GM18517 (cell line): ENCODE measurements around the gene SLC25A42.
"Not testable (repeated sequence)": the region's sequence is repeated elsewhere in the genome, so short reads cannot be mapped to it uniquely, and the experiment has no call there.

Experiments used
- ATAC-seq: cut with Tn5 transposase; IDR thresholded peaks from one replicate; pipeline ENCODE4 v1.9.1; 2021; ENCODE audit warnings: mild to moderate bottlenecking, moderate library complexity; ENCODE audit not compliant: unreplicated experiment

Gene SLC25A42, protein sequence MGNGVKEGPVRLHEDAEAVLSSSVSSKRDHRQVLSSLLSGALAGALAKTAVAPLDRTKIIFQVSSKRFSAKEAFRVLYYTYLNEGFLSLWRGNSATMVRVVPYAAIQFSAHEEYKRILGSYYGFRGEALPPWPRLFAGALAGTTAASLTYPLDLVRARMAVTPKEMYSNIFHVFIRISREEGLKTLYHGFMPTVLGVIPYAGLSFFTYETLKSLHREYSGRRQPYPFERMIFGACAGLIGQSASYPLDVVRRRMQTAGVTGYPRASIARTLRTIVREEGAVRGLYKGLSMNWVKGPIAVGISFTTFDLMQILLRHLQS

DNA sequence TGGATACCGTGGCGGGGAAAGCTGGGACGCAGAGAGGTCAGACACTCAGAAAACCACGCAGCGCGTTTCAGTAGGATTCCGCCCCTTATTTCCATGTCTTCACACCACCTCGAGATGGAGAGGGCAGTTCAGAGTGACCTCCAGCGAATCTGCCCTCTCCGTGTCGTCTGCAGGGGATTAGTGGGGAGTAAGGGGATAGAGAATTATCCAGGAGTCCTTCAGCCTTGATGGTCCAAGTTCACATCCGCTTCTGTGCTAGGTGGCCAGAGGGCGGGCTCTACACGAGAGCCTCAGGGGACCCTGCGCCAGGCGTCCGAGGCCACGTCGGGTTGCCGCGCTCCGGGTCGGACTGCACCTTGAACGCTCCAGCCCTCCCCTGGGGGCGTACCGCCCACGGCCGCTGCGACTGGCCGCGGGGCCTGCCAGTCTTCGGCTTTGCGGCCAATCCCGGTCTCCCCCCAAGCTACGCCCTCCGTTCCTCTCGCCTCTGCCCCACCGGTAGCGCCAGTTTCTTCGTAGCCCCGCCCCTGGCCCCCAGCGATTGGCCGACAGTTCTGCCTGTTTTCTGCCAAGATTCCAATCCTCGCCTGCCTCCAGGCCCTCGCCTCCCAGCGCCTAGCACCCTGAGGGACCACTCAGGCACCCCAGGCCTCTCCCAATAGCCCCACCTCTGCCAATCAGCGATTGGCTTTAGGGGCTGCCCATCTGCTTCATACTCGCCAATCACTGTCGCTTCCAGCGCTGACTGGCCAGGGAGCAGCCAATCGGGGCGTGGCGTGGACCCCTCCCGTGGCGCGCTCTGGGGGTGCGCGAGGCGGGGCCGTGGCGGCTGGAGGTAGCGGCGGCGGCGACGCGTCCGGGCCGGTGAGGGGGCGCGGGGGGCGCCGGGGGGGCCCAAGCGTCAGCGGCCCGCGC is at the start of gene SLC25A42:
Gene SLC25A42 (plus strand): TSS at position 812 of the 915 bp plus-strand sequence. CDS start 32,131 bp downstream, outside the sequence.
- peak; percentile 89 for ATAC-seq

GRCh38 chr19:19021115-19021514 is 42.7 kb upstream of the SLC25A42 start:
- ATAC-seq: no peak

DNA sequence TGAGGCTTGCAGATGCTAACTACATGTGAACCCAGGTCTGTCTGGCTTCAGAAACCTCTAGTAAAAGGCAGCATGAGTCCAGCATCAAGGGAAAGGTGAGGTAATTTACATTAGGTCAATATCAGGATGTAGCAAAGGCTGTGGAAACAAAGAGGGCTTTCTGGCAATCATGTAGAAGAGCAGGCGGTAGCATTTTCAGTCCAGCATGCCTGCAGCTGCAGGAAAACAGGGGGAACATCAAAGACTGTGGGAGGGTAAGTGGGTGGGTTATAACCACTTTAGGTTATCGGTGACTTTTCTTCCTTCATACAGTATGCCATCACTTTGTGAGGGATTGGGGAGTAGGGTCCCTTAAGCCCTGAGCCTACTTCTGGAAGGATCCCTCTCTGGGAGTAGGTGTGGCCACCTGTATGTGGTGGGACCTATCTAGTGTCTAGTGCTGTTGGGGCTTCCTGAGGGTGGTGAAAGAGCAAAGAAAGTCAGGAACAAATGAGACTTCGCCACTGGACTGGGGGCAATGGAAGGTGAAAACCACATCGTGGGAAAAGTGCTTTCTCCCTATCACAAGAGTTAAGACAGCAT is 41.3 kb upstream of the SLC25A42 start:
- no peak for ATAC-seq

DNA sequence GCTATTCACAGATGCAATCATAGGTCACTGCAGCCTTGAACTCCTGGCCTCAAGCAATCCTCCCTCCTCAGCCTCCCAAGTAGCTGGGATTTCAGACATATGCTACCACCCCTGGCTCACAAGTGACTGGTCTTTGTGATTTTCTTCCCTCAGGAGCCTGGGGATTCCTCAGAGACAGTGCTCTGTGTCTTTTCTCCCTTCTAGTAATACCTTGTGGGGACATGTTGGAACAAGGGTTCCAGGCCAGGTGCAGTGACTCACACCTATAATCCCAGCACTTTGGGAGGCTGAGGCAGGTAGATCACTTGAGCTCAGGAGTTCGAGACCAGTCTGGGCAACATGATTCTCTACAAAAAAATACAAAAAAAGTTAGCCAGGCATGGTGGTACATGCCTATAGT is 40.4 kb upstream of the SLC25A42 start:
- not testable (repeated sequence) for ATAC-seq

GRCh38 chr19:19025861-19026260 is 37.9 kb upstream of the SLC25A42 start:
- no peak for ATAC-seq

GRCh38 chr19:19026299-19026971 is 37.4 kb upstream of the SLC25A42 start:
- ATAC-seq: no peak

DNA sequence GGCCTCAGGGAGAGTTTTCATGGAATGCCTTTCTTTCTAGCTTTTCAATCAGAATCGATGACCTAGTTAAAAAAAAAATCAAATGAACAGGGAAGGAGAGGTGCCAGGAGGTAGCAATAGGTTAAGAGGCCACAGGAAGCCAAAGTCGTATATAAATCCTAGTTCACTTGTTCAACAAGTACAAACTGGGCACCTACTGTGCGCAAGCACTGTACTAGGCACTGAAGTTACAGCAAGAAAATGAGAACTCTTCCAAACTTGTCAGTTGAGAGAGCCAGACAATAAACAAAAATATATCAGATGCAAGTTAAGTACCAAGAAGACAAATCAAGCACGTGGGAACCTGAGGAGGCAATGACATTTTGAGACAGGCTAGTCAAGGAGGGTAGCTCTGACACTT is 36.6 kb upstream of the SLC25A42 start:
- ATAC-seq: no peak

DNA sequence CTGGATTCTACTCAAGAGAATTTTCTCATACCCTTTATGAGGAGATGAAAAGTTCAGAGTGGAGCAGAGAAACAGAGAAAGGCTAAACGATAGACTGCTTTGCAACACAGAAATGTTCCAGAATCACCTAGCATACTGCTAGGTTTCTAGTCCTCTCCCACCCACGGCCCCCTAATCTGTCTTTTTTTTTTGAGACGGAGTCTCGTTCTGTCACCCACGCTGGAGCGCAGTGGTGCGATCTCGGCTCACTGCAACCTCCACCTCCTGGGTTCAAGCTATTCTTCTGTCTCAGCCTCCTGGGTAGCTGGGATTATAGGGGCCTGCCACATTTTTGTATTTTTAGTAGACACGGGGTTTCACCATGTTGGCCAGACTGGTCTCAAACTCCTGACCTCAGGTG is 35.3 kb upstream of the SLC25A42 start:
- ATAC-seq: no peak

GRCh38 chr19:19031891-19032290 is 31.9 kb upstream of the SLC25A42 start:
- no peak for ATAC-seq

DNA sequence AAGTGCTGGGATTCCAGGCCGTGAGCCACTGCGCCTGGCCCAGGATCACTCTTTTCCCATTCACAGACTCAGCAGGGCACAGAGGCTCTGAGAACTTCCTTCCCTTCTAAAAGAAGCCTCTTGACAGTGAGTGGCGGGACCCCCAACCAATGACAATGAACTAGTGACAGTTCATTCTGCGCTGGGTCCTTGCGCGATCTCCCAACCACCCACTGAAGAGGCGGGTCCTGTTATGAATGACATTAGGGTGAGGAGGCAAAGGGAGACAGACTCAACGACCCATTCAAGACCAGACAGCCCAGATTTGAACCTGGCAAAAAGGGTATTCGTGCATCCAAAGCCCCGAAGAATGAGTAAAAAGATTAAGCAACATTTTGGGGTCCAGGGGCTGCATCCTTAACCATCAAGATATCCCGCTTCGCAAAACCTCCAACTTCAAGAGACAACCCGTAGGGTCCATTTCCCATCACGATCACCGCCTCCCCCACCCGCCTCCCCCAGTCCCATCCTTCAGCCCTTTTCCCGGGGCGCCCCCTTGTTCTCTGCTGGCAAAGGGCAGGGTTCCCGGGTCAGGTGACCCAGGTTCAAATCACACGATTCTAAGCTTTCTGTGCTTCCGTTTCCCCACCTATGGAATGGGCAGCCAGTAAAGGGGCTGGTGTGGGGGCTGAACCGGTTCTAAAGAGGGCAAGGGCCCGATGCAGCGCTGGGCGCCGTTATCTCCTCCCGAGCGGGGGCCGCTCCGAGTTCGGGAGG is 31.2 kb upstream of the SLC25A42 start:
- ATAC-seq: no peak

DNA sequence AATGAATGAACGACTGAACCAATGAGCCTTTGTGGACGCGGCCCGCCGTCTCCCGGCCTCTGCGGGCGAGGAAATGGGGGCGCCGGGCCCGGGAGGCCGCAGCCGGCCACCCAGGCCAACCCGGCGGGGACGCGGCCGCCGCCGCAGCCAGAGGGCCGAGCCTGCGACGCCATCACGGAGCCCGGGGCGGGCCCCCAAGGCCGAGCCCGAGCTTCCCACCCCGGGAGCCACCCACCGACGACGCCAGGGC is 30.7 kb upstream of the SLC25A42 start:
- ATAC-seq: peak; percentile 17

DNA sequence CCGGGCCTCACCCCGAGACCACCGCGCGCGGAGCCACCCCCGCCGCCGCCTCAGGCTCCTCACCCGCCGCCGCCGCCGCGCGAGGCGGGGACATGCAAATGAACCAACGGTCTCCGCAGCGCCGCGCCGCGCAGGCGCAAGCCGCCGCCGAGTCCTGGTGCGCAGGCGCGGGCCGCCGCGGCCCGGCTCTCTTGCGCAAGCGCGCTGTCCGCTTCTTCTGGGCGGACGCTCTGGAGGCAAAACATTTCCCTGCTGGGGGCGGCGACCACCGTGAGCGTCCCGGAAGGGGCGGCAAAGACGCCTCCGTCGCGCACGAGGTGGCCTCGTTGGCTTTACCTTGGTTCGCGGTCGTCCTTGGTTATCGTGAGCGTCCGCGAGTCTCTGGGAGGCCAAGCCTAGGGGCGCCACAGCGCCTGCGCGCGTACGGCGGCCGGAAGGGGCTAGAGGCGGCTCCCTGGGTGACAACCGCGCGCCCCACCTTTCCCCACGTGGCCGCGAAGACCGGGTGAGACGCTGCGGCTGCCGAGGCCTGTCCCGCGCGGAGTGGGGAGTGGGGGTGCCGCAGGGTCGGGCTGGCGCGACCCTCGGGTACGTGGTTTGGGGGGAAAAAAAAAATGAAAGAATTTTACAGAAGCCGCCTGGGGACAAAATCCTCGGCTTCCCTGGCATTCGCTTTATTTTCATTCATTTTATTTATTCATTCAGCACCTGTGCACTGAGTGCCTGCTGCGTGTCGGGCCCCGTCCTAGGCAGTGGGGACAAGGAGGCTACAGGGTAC is 30.2 kb upstream of the SLC25A42 start, which contains the start of the genes ARMC6 and SUGP2:
Gene ARMC6 (plus strand): TSS at position 178 of the 778 bp plus-strand sequence. CDS start 607 bp downstream, outside the sequence.
Gene SUGP2 (minus strand): TSS at position 92 of the 778 bp plus-strand sequence. CDS start 2,446 bp downstream, outside the sequence.
- ATAC-seq: peak; percentile 73

- peak; percentile 37 for ATAC-seq
Observed at GRCh38 chr19:19034204-19034624, 29.6 kb upstream of the SLC25A42 start.

GRCh38 chr19:19039901-19040300 is 23.9 kb upstream of the SLC25A42 start:
- no peak for ATAC-seq

DNA sequence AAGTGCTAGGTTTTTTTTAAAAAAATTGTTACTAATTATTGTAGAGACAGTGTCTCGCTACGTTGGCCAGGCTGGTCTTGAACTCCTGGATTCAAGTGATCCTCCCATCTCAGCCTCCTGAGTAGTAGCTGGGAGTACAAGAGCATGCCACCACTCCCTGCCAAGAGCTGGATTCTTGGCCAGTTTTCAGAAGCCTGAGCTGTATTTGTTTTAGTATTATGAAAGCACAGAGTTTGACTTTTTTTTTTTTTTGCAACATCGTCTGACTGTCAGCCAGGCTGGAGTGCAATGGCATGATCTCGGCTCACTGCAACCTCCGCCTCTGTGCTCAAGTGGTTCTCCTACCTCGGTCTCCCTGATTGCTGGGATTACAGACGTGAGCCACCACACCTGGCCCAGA is 23.4 kb upstream of the SLC25A42 start:
- no peak for ATAC-seq

DNA sequence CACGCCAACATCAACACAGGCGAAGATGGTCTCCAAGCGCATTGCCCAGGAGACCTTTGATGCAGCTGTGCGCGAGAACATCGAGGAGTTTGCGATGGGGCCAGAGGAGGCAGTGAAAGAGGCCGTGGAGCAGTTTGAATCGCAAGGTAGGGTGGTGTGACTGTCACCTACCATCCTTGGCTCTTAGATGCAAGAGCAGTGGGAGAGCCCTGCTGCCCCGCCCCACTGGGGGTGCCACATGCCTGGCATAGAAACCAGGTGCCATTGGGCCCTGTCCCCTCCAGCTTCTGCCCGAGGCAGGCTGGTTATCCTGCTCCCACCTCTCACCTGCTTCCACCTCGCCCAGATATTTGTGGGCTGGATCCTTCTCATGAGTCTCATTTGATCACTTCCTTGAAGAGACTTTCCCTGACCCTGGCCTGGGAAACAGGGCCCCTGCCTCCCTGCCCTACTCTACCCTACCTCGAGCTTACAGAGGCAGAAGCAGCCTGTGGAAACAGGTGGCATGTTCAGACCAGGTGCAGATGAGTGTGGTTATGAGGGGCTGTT is 21.0 kb upstream of the SLC25A42 start:
- ATAC-seq: no peak

DNA sequence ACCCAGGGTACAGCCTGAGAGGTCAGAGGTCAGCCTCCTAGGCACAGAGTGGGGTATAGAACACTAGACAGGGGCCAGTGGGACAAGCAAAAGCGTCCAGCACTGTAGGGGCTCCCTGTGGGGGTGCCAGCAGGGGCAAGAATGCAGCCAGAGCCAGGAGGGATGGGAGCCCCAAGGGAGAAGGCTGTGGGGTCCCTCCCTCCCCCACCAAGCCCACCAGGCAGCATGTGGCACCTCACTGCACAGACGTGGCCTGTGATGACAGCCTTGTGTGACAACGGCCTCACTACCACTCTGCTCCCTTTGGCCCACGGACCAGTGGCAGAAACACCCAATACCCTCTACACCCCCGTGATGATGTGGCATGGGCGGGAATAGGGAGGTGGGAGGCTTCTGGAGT is 20.3 kb upstream of the SLC25A42 start:
- ATAC-seq: no peak

DNA sequence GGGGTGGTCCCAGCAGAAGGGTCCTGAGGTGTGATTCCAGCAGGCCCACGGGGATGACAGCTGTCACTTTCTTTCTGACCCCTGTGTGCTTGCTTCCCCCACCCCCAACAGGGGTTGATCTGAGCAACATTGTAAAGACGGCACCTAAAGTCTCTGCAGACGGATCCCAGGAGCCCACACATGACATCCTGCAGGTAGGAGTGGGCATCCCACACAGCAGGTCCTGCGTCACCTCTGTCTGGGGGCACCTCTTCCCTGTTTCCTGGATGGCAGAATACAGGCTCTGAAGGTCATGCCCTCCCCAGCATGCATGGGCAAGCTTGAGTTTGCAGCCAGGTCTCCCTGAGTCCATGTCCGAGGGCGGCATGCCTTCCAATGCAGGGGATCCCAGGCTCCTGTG is 19.9 kb upstream of the SLC25A42 start:
- no peak for ATAC-seq

DNA sequence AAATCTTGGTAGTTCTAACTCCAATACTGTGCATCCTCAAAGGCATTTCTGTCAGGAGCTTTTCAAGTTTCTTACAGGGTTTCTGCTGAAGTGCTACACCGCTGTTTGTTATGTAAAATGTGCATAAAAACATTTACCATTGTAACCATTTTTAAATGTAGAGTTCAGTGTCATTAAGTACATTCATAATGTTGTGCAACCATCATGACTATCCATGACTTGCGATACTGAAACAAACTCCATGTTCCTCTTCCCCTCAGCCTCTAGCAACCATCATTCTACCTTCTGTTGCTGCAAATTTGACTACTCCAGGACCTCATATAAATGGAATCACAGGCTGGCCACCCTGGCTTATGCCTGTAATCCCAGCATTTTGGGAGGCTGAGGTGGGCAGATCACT is 14.4 kb upstream of the SLC25A42 start:
- ATAC-seq: no peak
